Activated naive CD4-positive, alpha-beta T cell treated with anti-CD3 and anti-CD28 coated beads, Interleukin-2, amount 10 ng/mL, durations not matched to agents 5 hours and 36 hours (primary cell): Measurements from ENCODE around the gene FEZF2. TPM values are rescaled to one million over a fixed set of nuclear protein-coding genes. Genes with fewer than 3 reads are reported as not detected.

Experiments used
- total RNA-seq, 2 experiments: library from RNA; stranded (reverse); gene quantifications; one replicate each; pipeline ENCODE4 v1.2.3, GENCODE V29; 2021

FEZF2 gene
- not detected for total RNA-seq

GRCh38 chr3:62373215-62373614 is at the start of gene FEZF2:
Gene FEZF2 (minus strand): TSS chr3:62373550. CDS start chr3:62372868, 682 bp downstream.

